Measurements from ENCODE around the gene MAG.

- TF ChIP-seq, protein P1, sequence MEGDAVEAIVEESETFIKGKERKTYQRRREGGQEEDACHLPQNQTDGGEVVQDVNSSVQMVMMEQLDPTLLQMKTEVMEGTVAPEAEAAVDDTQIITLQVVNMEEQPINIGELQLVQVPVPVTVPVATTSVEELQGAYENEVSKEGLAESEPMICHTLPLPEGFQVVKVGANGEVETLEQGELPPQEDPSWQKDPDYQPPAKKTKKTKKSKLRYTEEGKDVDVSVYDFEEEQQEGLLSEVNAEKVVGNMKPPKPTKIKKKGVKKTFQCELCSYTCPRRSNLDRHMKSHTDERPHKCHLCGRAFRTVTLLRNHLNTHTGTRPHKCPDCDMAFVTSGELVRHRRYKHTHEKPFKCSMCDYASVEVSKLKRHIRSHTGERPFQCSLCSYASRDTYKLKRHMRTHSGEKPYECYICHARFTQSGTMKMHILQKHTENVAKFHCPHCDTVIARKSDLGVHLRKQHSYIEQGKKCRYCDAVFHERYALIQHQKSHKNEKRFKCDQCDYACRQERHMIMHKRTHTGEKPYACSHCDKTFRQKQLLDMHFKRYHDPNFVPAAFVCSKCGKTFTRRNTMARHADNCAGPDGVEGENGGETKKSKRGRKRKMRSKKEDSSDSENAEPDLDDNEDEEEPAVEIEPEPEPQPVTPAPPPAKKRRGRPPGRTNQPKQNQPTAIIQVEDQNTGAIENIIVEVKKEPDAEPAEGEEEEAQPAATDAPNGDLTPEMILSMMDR (IDR thresholded peaks at IDR 0.05) = no peak
- no peak for TF ChIP-seq POLR2A (IDR thresholded peaks at IDR 0.05)
These were observed 57.9 kb downstream of the MAG start for GRCh38 chr19:35349614-35350521.

Measured in body of pancreas (tissue), 4 donors.